HL-60/S4 treated with retinoic acid at 250 ng/mL for 4 days and 3 days (cell line): ENCODE data around the gene ELFN2.
"Not testable (repeated sequence)": the region's sequence is repeated elsewhere in the genome, so short reads cannot be mapped to it uniquely, and the experiment has no call there.

ENCODE experiments used
- in situ Hi-C: fragments of 300-500 bp; cut with MboI; formaldehyde crosslinking; loops from 2 replicates; pipeline ENCODE4 v1.7.0; 2022; ENCODE audit warnings: low sequenced_read_pairs

ELFN2 gene

GRCh38 chr22:37416827-37417226 is 10.5 kb downstream of the ELFN2 start:
- in situ Hi-C loops = no loop called here

GRCh38 chr22:37416389-37416788 is 10.9 kb downstream of the ELFN2 start:
- in situ Hi-C loops = no loop called here

- in situ Hi-C loops = no loop called here
Measured at GRCh38 chr22:37415210-37415609, 12.1 kb downstream of the ELFN2 start.

- in situ Hi-C loops = no loop called here
Measured at GRCh38 chr22:37414288-37414687, 13.0 kb downstream of the ELFN2 start.

- in situ Hi-C loops = no loop called here
Measured at GRCh38 chr22:37413546-37413945, 13.7 kb downstream of the ELFN2 start.

- in situ Hi-C loops = no loop called here
Measured at GRCh38 chr22:37412495-37413250, 14.6 kb downstream of the ELFN2 start.

- in situ Hi-C loops = no loop called here
Measured at GRCh38 chr22:37411655-37412054, 15.6 kb downstream of the ELFN2 start.

- in situ Hi-C loops = no loop called here
Measured at GRCh38 chr22:37410174-37411055, 16.9 kb downstream of the ELFN2 start.

GRCh38 chr22:37409459-37410050 is 17.7 kb downstream of the ELFN2 start:
- in situ Hi-C loops = no loop called here

GRCh38 chr22:37409031-37409430 is 18.2 kb downstream of the ELFN2 start:
- in situ Hi-C loops = no loop called here

- in situ Hi-C loops = no loop called here
Measured at GRCh38 chr22:37407856-37408255, 19.4 kb downstream of the ELFN2 start.

- in situ Hi-C loops = no loop called here
Measured at GRCh38 chr22:37406441-37407235, 20.6 kb downstream of the ELFN2 start.

GRCh38 chr22:37404091-37404490 is 23.2 kb downstream of the ELFN2 start:
- in situ Hi-C loops = no loop called here

- in situ Hi-C loops = no loop called here
Measured at GRCh38 chr22:37403267-37403960, 23.9 kb downstream of the ELFN2 start.

GRCh38 chr22:37402184-37402506 is 25.1 kb downstream of the ELFN2 start:
- in situ Hi-C loops = no loop called here

GRCh38 chr22:37401401-37402183 is 25.7 kb downstream of the ELFN2 start:
- in situ Hi-C loops = no loop called here

GRCh38 chr22:37400719-37401118 is 26.6 kb downstream of the ELFN2 start:
- in situ Hi-C loops = no loop called here

- in situ Hi-C loops = not testable (repeated sequence)
Measured at GRCh38 chr22:37399457-37399856, 27.8 kb downstream of the ELFN2 start.

- in situ Hi-C loops = no loop called here
Measured at GRCh38 chr22:37397226-37397625, 30.1 kb downstream of the ELFN2 start.
